ENCODE results near the gene PPP6R2.

The PPP6R2 gene

GRCh38 chr22:50311606-50312351 is 31.3 kb upstream of the PPP6R2 start:
- H3K4me3 ChIP-seq (ENCODE audit: low read depth, low read length), result no peak overlapping the region
- DNase-seq (ENCODE audit: low read depth), result no peak
- TF ChIP-seq CTCF (IDR thresholded peaks at IDR 0.05; ENCODE audit: insufficient read depth, low read depth, low read length, missing control alignments), result no peak

- no peak for TF ChIP-seq CTCF (IDR thresholded peaks at IDR 0.05; ENCODE audit: insufficient read depth, low read depth, low read length, missing control alignments)
- no peak overlapping the region for H3K4me3 ChIP-seq (ENCODE audit: low read depth, low read length)
- no peak for DNase-seq (ENCODE audit: low read depth)
These were observed 30.8 kb upstream of the PPP6R2 start for GRCh38 chr22:50312371-50312770.

GRCh38 chr22:50313021-50313420 is 30.1 kb upstream of the PPP6R2 start:
- no peak for TF ChIP-seq CTCF (IDR thresholded peaks at IDR 0.05; ENCODE audit: insufficient read depth, low read depth, low read length, missing control alignments)
- H3K4me3 ChIP-seq (ENCODE audit: low read depth, low read length), result no peak overlapping the region
- DNase-seq (ENCODE audit: low read depth), result no peak

GRCh38 chr22:50313600-50313999 is 29.5 kb upstream of the PPP6R2 start:
- DNase-seq (ENCODE audit: low read depth), result no peak
- peak overlapping the region; percentile 92 for H3K4me3 ChIP-seq (ENCODE audit: low read depth, low read length)
- no peak for TF ChIP-seq CTCF (IDR thresholded peaks at IDR 0.05; ENCODE audit: insufficient read depth, low read depth, low read length, missing control alignments)

GRCh38 chr22:50314081-50314454 is 29.1 kb upstream of the PPP6R2 start:
- DNase-seq (ENCODE audit: low read depth), result no peak
- peak overlapping the region; percentile 92 for H3K4me3 ChIP-seq (ENCODE audit: low read depth, low read length)
- no peak for TF ChIP-seq CTCF (IDR thresholded peaks at IDR 0.05; ENCODE audit: insufficient read depth, low read depth, low read length, missing control alignments)

GRCh38 chr22:50314455-50315288 is 28.5 kb upstream of the PPP6R2 start:
- DNase-seq (ENCODE audit: low read depth), result peak; percentile 96
- H3K4me3 ChIP-seq (ENCODE audit: low read depth, low read length), result peak overlapping the region; percentile 92
- no peak for TF ChIP-seq CTCF (IDR thresholded peaks at IDR 0.05; ENCODE audit: insufficient read depth, low read depth, low read length, missing control alignments)
